GM23338 (cell line): ENCODE results near the gene IMPG1. TPM values are rescaled to one million over a fixed set of nuclear protein-coding genes. Genes with fewer than 3 reads are reported as not detected.

Source experiments
- ATAC-seq: fragments of 200-7000 bp; cut with Tn5 transposase; 3 replicates; pipeline ENCODE4 v1.9.1; 2020
- DNase-seq: peaks from one replicate; pipeline ENCODE4 v3.0.0-alpha.2; 2015; ENCODE audit warnings: low spot score
- H2AFZ ChIP-seq: fragments of 200-600 bp; sonication (generic); 2 replicates; pipeline ENCODE4 v1.8.0; 2016; ENCODE audit warnings: antibody characterized with exemption, mild to moderate bottlenecking, moderate library complexity
- H3F3A ChIP-seq: fragments of 200-600 bp; sonication (generic); replicated peaks from 2 replicates; pipeline ENCODE4 v1.8.0; 2017; ENCODE audit warnings: antibody characterized with exemption, mixed run types, low read depth
- H3K27ac ChIP-seq: fragments of 200-600 bp; sonication (generic); 2 replicates; pipeline ENCODE4 v1.6.1; 2016; ENCODE audit warnings: low read depth
- H3K27me3 ChIP-seq: fragments of 200-600 bp; sonication (generic); 2 replicates; pipeline ENCODE4 v1.8.0; 2016; ENCODE audit warnings: mild to moderate bottlenecking, mixed run types, moderate library complexity; ENCODE audit not compliant: insufficient read depth
- H3K36me3 ChIP-seq: fragments of 200-600 bp; sonication (generic); 2 replicates; pipeline ENCODE4 v1.8.0; 2016; ENCODE audit warnings: mild to moderate bottlenecking; ENCODE audit not compliant: insufficient read depth
- H3K4me1 ChIP-seq: fragments of 200-600 bp; sonication (generic); 2 replicates; pipeline ENCODE4 v1.8.0; 2016; ENCODE audit warnings: mild to moderate bottlenecking, moderate library complexity; ENCODE audit not compliant: insufficient read depth
- H3K4me2 ChIP-seq: fragments of 200-600 bp; sonication (generic); 2 replicates; pipeline ENCODE4 v1.7.1; 2017; ENCODE audit warnings: mixed run types
- H3K4me3 ChIP-seq: fragments of 200-600 bp; sonication (generic); 2 replicates; pipeline ENCODE4 v1.6.1; 2016; ENCODE audit warnings: mixed run types
- H3K79me2 ChIP-seq: fragments of 200-600 bp; sonication (generic); replicated peaks from 2 replicates; pipeline ENCODE4 v1.8.0; 2017; ENCODE audit warnings: mild to moderate bottlenecking; ENCODE audit not compliant: insufficient read depth
- H3K9me2 ChIP-seq: fragments of 200-600 bp; sonication (generic); 2 replicates; pipeline ENCODE4 v1.8.0; 2017; ENCODE audit not compliant: insufficient read depth
- H4K20me1 ChIP-seq: fragments of 200-600 bp; sonication (generic); replicated peaks from 2 replicates; pipeline ENCODE4 v1.8.0; 2017; ENCODE audit warnings: mild to moderate bottlenecking; ENCODE audit not compliant: insufficient read depth
- H3K27ac Mint-ChIP-seq: 2 replicates; pipeline ENCODE4 v1.8.0; 2020; ENCODE audit warnings: inconsistent platforms, mild to moderate bottlenecking, moderate library complexity, mixed read lengths
- H3K27me3 Mint-ChIP-seq: 3 replicates; pipeline ENCODE4 v1.8.0; 2022; ENCODE audit warnings: low read depth, mild to moderate bottlenecking, moderate library complexity, mixed read lengths, inconsistent platforms; ENCODE audit not compliant: insufficient read depth, poor library complexity
- H3K36me3 Mint-ChIP-seq: 3 replicates; pipeline ENCODE4 v1.8.0; 2021; ENCODE audit warnings: low read depth, mild to moderate bottlenecking, inconsistent platforms, moderate library complexity, mixed read lengths
- H3K4me1 Mint-ChIP-seq: 3 replicates; pipeline ENCODE4 v1.8.0; 2020; ENCODE audit warnings: mild to moderate bottlenecking, inconsistent platforms, mixed read lengths
- H3K4me3 Mint-ChIP-seq: 3 replicates; pipeline ENCODE4 v1.8.0; 2021; ENCODE audit warnings: moderate library complexity, mild to moderate bottlenecking, inconsistent platforms, mixed read lengths
- H3K9me3 Mint-ChIP-seq: 3 replicates; pipeline ENCODE4 v1.8.0; 2020; ENCODE audit warnings: moderate library complexity, mild to moderate bottlenecking, inconsistent platforms, mixed read lengths
- CREB1 ChIP-seq: fragments of 250-450 bp; sonication (Bioruptor Pico); IDR thresholded peaks from 2 replicates; pipeline ENCODE4 v1.5.0; 2020; ENCODE audit warnings: low read depth, mild to moderate bottlenecking, moderate library complexity
- EZH2 ChIP-seq: fragments of 200-600 bp; sonication (generic); IDR thresholded peaks from one replicate; pipeline ENCODE4 v1.8.0; 2017; ENCODE audit warnings: antibody characterized with exemption, mild to moderate bottlenecking, low read depth; ENCODE audit not compliant: unreplicated experiment
- EZH2phosphoT487 ChIP-seq: fragments of 200-600 bp; sonication (generic); IDR thresholded peaks from one replicate; pipeline ENCODE4 v1.8.1; 2018; ENCODE audit warnings: antibody characterized with exemption; ENCODE audit not compliant: unreplicated experiment
- JUNB ChIP-seq: IDR thresholded peaks from one replicate; pipeline ENCODE4 v1.6.1; 2016; ENCODE audit warnings: antibody characterized with exemption; ENCODE audit not compliant: unreplicated experiment
- NANOG ChIP-seq: IDR thresholded peaks from 2 replicates; pipeline ENCODE4 v1.6.1; 2016; ENCODE audit warnings: antibody characterized with exemption, borderline replicate concordance
- POLR2AphosphoS5 ChIP-seq: IDR thresholded peaks from 2 replicates; pipeline ENCODE4 v1.6.1; 2016; ENCODE audit warnings: antibody characterized with exemption, low read depth
- ZNF114 ChIP-seq: fragments of 250-450 bp; sonication (Bioruptor Pico); IDR thresholded peaks from 2 replicates; pipeline ENCODE4 v1.5.0; 2020; ENCODE audit warnings: mild to moderate bottlenecking, moderate library complexity
- ZNF331 ChIP-seq: fragments of 250-450 bp; sonication (Bioruptor Pico); IDR thresholded peaks from 2 replicates; pipeline ENCODE4 v1.5.0; 2020; ENCODE audit warnings: low read depth, mild to moderate bottlenecking, moderate library complexity
- ZNF462 ChIP-seq: fragments of 250-450 bp; sonication (Bioruptor Pico); IDR thresholded peaks from 2 replicates; pipeline ENCODE4 v1.5.0; 2020; ENCODE audit warnings: mild to moderate bottlenecking, moderate library complexity
- polyA plus RNA-seq: library from polyadenylated mRNA; unstranded; fragments of >200 nt; fragmentation: Nextera tagmentation; extraction: Ambion mirVana; gene quantifications from 2 replicates; pipeline ENCODE4 v1.2.1, GENCODE V29; 2016
- total RNA-seq: library from RNA; depleted of rRNA; stranded (reverse); fragments of >200 nt; shearing (Covaris generic); gene quantifications from 2 replicates; pipeline ENCODE4 v1.2.3, GENCODE V29; 2014
- TF ChIP-seq, protein P1 (sequence below), 2 experiments: fragments of 200-600 bp in 1 of 2; sonication (generic) in 1 of 2; conservative IDR thresholded peaks; 2 replicates each; pipeline versions ENCODE4 v1.5.1 to v1.6.1; 2016 to 2017; ENCODE audit warnings: antibody characterized with exemption in 2 of 2, low read depth in 2 of 2, mild to moderate bottlenecking in 2 of 2, moderate library complexity in 1 of 2
- TF ChIP-seq, protein P2 (sequence below): IDR thresholded peaks from 2 replicates; pipeline ENCODE4 v1.6.1; 2016; ENCODE audit warnings: antibody characterized with exemption

IMPG1 gene
- total and polyA plus RNA-seq, 2 experiments from 2014 or later = not detected

GRCh38 chr6:75936682-75937081 is 135.8 kb downstream of the IMPG1 start:
- no peak for TF ChIP-seq EZH2
- TF ChIP-seq POLR2AphosphoS5 = no peak
- TF ChIP-seq ZNF114 (CRISPR knock-in tag) = no peak
- no peak for TF ChIP-seq NANOG
- no peak for TF ChIP-seq EZH2phosphoT487
- TF ChIP-seq, protein P1, sequence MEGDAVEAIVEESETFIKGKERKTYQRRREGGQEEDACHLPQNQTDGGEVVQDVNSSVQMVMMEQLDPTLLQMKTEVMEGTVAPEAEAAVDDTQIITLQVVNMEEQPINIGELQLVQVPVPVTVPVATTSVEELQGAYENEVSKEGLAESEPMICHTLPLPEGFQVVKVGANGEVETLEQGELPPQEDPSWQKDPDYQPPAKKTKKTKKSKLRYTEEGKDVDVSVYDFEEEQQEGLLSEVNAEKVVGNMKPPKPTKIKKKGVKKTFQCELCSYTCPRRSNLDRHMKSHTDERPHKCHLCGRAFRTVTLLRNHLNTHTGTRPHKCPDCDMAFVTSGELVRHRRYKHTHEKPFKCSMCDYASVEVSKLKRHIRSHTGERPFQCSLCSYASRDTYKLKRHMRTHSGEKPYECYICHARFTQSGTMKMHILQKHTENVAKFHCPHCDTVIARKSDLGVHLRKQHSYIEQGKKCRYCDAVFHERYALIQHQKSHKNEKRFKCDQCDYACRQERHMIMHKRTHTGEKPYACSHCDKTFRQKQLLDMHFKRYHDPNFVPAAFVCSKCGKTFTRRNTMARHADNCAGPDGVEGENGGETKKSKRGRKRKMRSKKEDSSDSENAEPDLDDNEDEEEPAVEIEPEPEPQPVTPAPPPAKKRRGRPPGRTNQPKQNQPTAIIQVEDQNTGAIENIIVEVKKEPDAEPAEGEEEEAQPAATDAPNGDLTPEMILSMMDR (conservative IDR thresholded peaks at IDR 0.05; ENCODE audit: low read depth in 2 of 2) = no peak
- no peak for TF ChIP-seq CREB1
- TF ChIP-seq ZNF462 (CRISPR knock-in tag) = no peak
- TF ChIP-seq, protein P2, sequence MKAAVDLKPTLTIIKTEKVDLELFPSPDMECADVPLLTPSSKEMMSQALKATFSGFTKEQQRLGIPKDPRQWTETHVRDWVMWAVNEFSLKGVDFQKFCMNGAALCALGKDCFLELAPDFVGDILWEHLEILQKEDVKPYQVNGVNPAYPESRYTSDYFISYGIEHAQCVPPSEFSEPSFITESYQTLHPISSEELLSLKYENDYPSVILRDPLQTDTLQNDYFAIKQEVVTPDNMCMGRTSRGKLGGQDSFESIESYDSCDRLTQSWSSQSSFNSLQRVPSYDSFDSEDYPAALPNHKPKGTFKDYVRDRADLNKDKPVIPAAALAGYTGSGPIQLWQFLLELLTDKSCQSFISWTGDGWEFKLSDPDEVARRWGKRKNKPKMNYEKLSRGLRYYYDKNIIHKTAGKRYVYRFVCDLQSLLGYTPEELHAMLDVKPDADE = no peak
- TF ChIP-seq ZNF331 (CRISPR knock-in tag) = no peak
- no peak for TF ChIP-seq JUNB
- no peak overlapping the region for H3K4me3 Mint-ChIP-seq
- no peak for ATAC-seq
- H4K20me1 ChIP-seq = no peaks in the 10 kb centered on the region
- no peak overlapping the region for H2AFZ ChIP-seq
- H3K36me3 Mint-ChIP-seq = peaks cover 3% of the 10 kb centered on the region; the same call in 1 of the 3 replicates
- H3K9me3 Mint-ChIP-seq = peaks cover 3% of the 10 kb centered on the region; the same call in 1 of the 3 replicates
- H3K36me3 ChIP-seq = no peaks in the 10 kb centered on the region
- H3K27me3 Mint-ChIP-seq = peaks cover 10% of the 10 kb centered on the region
- no peaks in the 10 kb centered on the region for H3K4me1 ChIP-seq
- no peaks in the 10 kb centered on the region for H3F3A ChIP-seq
- H3K27me3 ChIP-seq = peaks cover 32% of the 10 kb centered on the region
- H3K4me3 ChIP-seq = no peak overlapping the region
- H3K79me2 ChIP-seq = no peaks in the 10 kb centered on the region
- no peak overlapping the region for H3K27ac ChIP-seq
- DNase-seq = no peak
- H3K27ac Mint-ChIP-seq = no peak overlapping the region
- H3K4me1 Mint-ChIP-seq = peaks cover 14% of the 10 kb centered on the region; the same call in 2 of the 3 replicates
- H3K4me2 ChIP-seq = no peak overlapping the region
- no peaks in the 10 kb centered on the region for H3K9me2 ChIP-seq
